K562 (cell line): ENCODE results near the gene NRG2. TPM values are rescaled to one million over a fixed set of nuclear protein-coding genes. Genes with fewer than 3 reads are reported as not detected.

Experiments used
- ATAC-seq: fragments of 200-7000 bp; cut with Tn5 transposase; 3 replicates; pipeline ENCODE4 v1.9.1; 2020; ENCODE audit warnings: moderate library complexity
- BruUV-seq: library from RNA; stranded (reverse); fragments of 400-500 nt; replicated peaks from 2 replicates; lab custom pipeline; 2021; lab: Mats Ljungman, UMichigan
- CTCF ChIA-PET: fragments of 300-600 bp; formaldehyde crosslinking; extraction: SDS; loops from one replicate; lab custom pipeline; 2021; ENCODE audit warnings: low intra/inter-chr PET ratio; lab: Yijun Ruan, JAX
- POLR2A ChIA-PET: fragments of 300-600, 350-650 bp; sonication (Branson Sonifier 250); formaldehyde crosslinking; extraction: SDS; loops from one replicate; lab custom pipeline; 2021; ENCODE audit warnings: antibody characterized with exemption, inconsistent platforms; lab: Yijun Ruan, JAX
- DNase-seq, 4 experiments: peaks; one replicate each; pipeline versions ENCODE4 v3.0.0 to v3.0.0-alpha.2; 2011 to 2018; ENCODE audit warnings: low spot score in 3 of 4, mixed read lengths in 3 of 4; ENCODE audit errors: extremely low read depth in 1 of 4
- FAIRE-seq: peaks from 2 replicates; lab custom pipeline; 2011; peaks lifted over from hg19 to GRCh38; lab: Jason Lieb, UNC
- H2AFZ ChIP-seq: 2 replicates; pipeline ENCODE4 v1.6.0; 2011; ENCODE audit warnings: low read depth, low read length, control low read depth, inconsistent platforms
- H3K27ac ChIP-seq: fragments of 200-600 bp; 3 replicates; pipeline ENCODE4 v1.8.0; 2011; ENCODE audit warnings: low read depth, mild to moderate bottlenecking, control low read depth, inconsistent platforms, low read length, moderate library complexity, mixed read lengths; ENCODE audit errors: extremely low read depth
- H3K27me3 ChIP-seq, 2 experiments: fragments of 300-600 bp in 1 of 2; 2 replicates in 1 of 2; 3 replicates in 1 of 2; pipeline versions ENCODE4 v1.6.0 to v1.8.0; 2011; ENCODE audit warnings: inconsistent platforms in 2 of 2, low read length in 2 of 2, mild to moderate bottlenecking in 1 of 2, mixed read lengths in 1 of 2, moderate library complexity in 1 of 2; ENCODE audit not compliant: control insufficient read depth in 2 of 2, insufficient read depth in 2 of 2
- H3K36me3 ChIP-seq: fragments of 300-600 bp; 3 replicates; pipeline ENCODE4 v1.8.0; 2011; ENCODE audit warnings: mild to moderate bottlenecking, low read length, inconsistent platforms; ENCODE audit not compliant: control insufficient read depth, insufficient read depth
- H3K4me1 ChIP-seq, 2 experiments: fragments of 200-600 bp in 1 of 2; replicated peaks in 1 of 2; 2 replicates in 1 of 2; 3 replicates in 1 of 2; pipeline versions ENCODE4 v1.5.1 to v1.8.0; 2011; ENCODE audit warnings: inconsistent platforms in 2 of 2, low read length in 2 of 2, mild to moderate bottlenecking in 1 of 2, mixed read lengths in 1 of 2, moderate library complexity in 1 of 2; ENCODE audit not compliant: control insufficient read depth in 2 of 2, insufficient read depth in 2 of 2
- H3K4me2 ChIP-seq: 2 replicates; pipeline ENCODE4 v1.6.1; 2011; ENCODE audit warnings: low read length, control low read depth, inconsistent platforms, mixed read lengths; ENCODE audit not compliant: insufficient read depth
- H3K4me3 ChIP-seq: fragments of 200-600 bp; sonication (generic), shearing (Covaris generic); 2 replicates; pipeline ENCODE4 v1.5.1; 2016; ENCODE audit warnings: control low read depth, inconsistent platforms
- H3K79me2 ChIP-seq: fragments of 200-600 bp; 3 replicates; pipeline ENCODE4 v1.8.0; 2011; ENCODE audit warnings: low read length, inconsistent platforms; ENCODE audit not compliant: control insufficient read depth, insufficient read depth
- H3K9ac ChIP-seq, 2 experiments: 2 replicates each; pipeline versions ENCODE4 v1.6.0 to v1.6.1; 2011; ENCODE audit warnings: low read depth in 2 of 2, low read length in 2 of 2, control low read depth in 1 of 2, inconsistent platforms in 1 of 2, mild to moderate bottlenecking in 1 of 2, mixed read lengths in 1 of 2; ENCODE audit not compliant: insufficient read depth in 1 of 2
- H3K9me1 ChIP-seq: one replicate; pipeline ENCODE4 v1.6.0; 2011; ENCODE audit warnings: inconsistent platforms, mild to moderate bottlenecking, low read length, moderate library complexity; ENCODE audit not compliant: control insufficient read depth, insufficient read depth
- H3K9me3 ChIP-seq: replicated peaks from 2 replicates; pipeline ENCODE4 v1.5.1; 2011; ENCODE audit warnings: low read depth, low read length, inconsistent platforms; ENCODE audit not compliant: control insufficient read depth, insufficient read depth
- H4K20me1 ChIP-seq: replicated peaks from 2 replicates; pipeline ENCODE4 v1.6.1; 2011; ENCODE audit warnings: low read length, inconsistent platforms, mixed read lengths; ENCODE audit not compliant: control insufficient read depth, insufficient read depth
- CBFA2T2 ChIP-seq: fragments of 450-650 bp; conservative IDR thresholded peaks from 2 replicates; pipeline ENCODE4 v1.6.1; 2017; ENCODE audit warnings: mild to moderate bottlenecking
- FOXM1 ChIP-seq, 2 experiments: fragments of 450-650 bp in 1 of 2; sonication (generic) in 1 of 2; formaldehyde crosslinking in 1 of 2; IDR thresholded peaks; 2 replicates each; pipeline versions ENCODE4 v1.6.1 to v1.9.0; 2017 to 2022; ENCODE audit warnings: low read depth in 2 of 2, mild to moderate bottlenecking in 2 of 2, missing genetic modification reagents in 1 of 2, moderate library complexity in 1 of 2
- HOMEZ ChIP-seq: fragments of 250-450 bp; sonication (Bioruptor Pico); IDR thresholded peaks from 2 replicates; pipeline ENCODE4 v1.4.0; 2020; ENCODE audit warnings: mild to moderate bottlenecking, moderate library complexity
- KAT7 ChIP-seq: sonication (generic); formaldehyde crosslinking; IDR thresholded peaks from 2 replicates; pipeline ENCODE4 v1.8.0; 2022; ENCODE audit warnings: missing genetic modification reagents, mild to moderate bottlenecking, borderline replicate concordance
- POLR2G ChIP-seq: fragments of 200-400 bp; formaldehyde crosslinking; IDR thresholded peaks from 2 replicates; pipeline ENCODE4 v1.6.1; 2017; ENCODE audit warnings: low read depth, mild to moderate bottlenecking, antibody characterized with exemption, low read length, moderate library complexity
- SIRT6 ChIP-seq: IDR thresholded peaks from one replicate; pipeline ENCODE4 v1.6.1; 2012; ENCODE audit warnings: low read depth, mild to moderate bottlenecking, control low read depth, inconsistent platforms, low read length, moderate library complexity
- ZFP36 ChIP-seq: fragments of 150-350 bp; IDR thresholded peaks from 2 replicates; pipeline ENCODE4 v1.6.1; 2018; ENCODE audit warnings: low read length, low read depth; ENCODE audit not compliant: partially characterized antibody
- ZNF436 ChIP-seq: fragments of 250-450, 450-650 bp; sonication (Bioruptor Pico); formaldehyde crosslinking; IDR thresholded peaks from 2 replicates; pipeline ENCODE4 v1.7.0; 2020; ENCODE audit warnings: mild to moderate bottlenecking
- ZNF707 ChIP-seq: fragments of 250-450 bp; sonication (Bioruptor Pico); conservative IDR thresholded peaks from 2 replicates; pipeline ENCODE4 v1.8.0; 2022; ENCODE audit warnings: inconsistent platforms, mild to moderate bottlenecking, moderate library complexity
- WGBS: fragments of 100-300 bp; shearing (Covaris generic); methylation state at CpG from one replicate; pipeline ENCODE4 v1.1.6; 2016; ENCODE audit warnings: low coverage, mixed read lengths; ENCODE audit not compliant: insufficient coverage; ENCODE audit errors: missing lambda C conversion rate; 5-methylcytosine and 5-hydroxymethylcytosine counted together
- in situ Hi-C: fragments of 300-500 bp; cut with MboI; formaldehyde crosslinking; loops from 4 replicates; pipeline ENCODE4 v1.15.0; 2018; ENCODE audit warnings: inconsistent platforms, mixed read lengths
- intact Hi-C: fragments of 100-400 bp; cut with micrococcal nuclease; formaldehyde crosslinking; loops from 2 replicates; pipeline ENCODE4 v1.14.2; 2022
- polyA plus RNA-seq, 8 experiments: library from polyadenylated mRNA; depleted of rRNA in 4 of 8; stranded (reverse) in 5 of 8; unstranded in 3 of 8; fragments of >200 nt; fragmentation: Nextera tagmentation in 2 of 8; fragmentation: Illumina TruSeq in 1 of 8; extraction: Ambion mirVana in 2 of 8; extraction: Trizol in 1 of 8; gene quantifications; 2 replicates each; pipeline versions ENCODE4 v1.2.1 to v1.2.3, GENCODE V29; 2011 to 2014; ENCODE audit warnings: inconsistent platforms in 1 of 8, missing spikeins in 1 of 8
- total RNA-seq, 7 experiments: library from RNA; depleted of rRNA in 6 of 7; stranded (reverse); fragments of >200 nt in 6 of 7; fragmentation: Illumina TruSeq in 2 of 7; extraction: Trizol in 2 of 7; gene quantifications; 2 replicates each; pipeline versions ENCODE4 v1.2.1 to v1.2.3, GENCODE V29; 2011 to 2021; ENCODE audit warnings: low replicate concordance in 1 of 7

The NRG2 gene
- total and polyA plus RNA-seq, 9 of the 15 experiments (the other 6 are each of a cell fraction or from before 2014, with no cell fraction given), result not detected

DNA sequence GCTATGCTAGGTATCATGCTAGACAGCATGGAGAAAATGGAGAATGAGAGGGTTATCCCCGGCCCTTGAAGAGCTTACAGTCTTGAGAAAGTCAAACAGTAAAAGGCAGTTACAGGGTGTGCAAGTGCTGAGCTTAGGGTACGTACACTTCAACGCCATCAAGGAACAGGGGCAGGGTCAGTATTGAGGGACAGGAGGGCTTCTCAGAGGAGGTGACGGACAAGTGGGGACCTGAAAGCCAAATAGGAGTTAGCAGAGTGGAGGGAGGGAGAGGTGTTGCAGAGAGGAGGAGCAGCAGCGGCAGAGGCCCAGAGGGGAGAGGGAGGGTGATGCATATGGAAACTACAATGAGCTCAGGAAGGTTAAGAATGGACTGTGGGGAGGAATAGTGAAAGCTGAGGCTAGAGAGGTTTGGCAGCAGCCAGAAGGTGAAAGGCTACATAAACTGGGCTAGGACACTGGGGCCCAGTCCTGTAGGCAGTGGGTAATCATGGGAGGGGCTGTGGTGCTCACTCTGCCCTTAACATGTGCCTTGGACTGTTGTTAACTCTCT, 88.0 kb downstream of the NRG2 start:
- 8% methylated on average over 5 of the region's 5 CpGs for WGBS
- ATAC-seq, result peak; percentile 36

GRCh38 chr5:139954462-139954861, 88.6 kb downstream of the NRG2 start:
- H3K9me1 ChIP-seq, result peaks cover 2% of the 10 kb centered on the region
- 28% methylated on average over 8 of the region's 8 CpGs for WGBS
- in situ Hi-C loops (no loop called here), intact Hi-C loops (no loop called here)
- H3K27ac ChIP-seq, result no peak overlapping the region
- CTCF ChIA-PET, result interaction anchor here (1.0 kb wide), 1 partner anchor 167 kb away, joined by 4 read pairs; no protein-coding TSS in a partner anchor
- POLR2A ChIA-PET, result no interaction called here
- peaks cover 0 to 54% of the 10 kb centered on the region in 2 experiments; a peak in 4 of 5 replicates for H3K27me3 ChIP-seq
- no TSS peak for BruUV-seq
- H3K9ac ChIP-seq, result no peak overlapping the region
- H3K9me3 ChIP-seq, result no peaks in the 10 kb centered on the region
- FAIRE-seq (no peak), DNase-seq (no peak), ATAC-seq (no peak)
- H3K79me2 ChIP-seq, result no peaks in the 10 kb centered on the region
- no peaks in the 10 kb centered on the region; a peak in 1 of 5 replicates for H3K4me1 ChIP-seq
- H3K4me2 ChIP-seq, result no peak overlapping the region
- no peaks in the 10 kb centered on the region for H3K36me3 ChIP-seq
- H3K4me3 ChIP-seq, result no peak overlapping the region
- H2AFZ ChIP-seq, result no peak overlapping the region
- TF ChIP-seq CBFA2T2 (no peak), SIRT6 (no peak), HOMEZ (CRISPR knock-in tag) (no peak), FOXM1 (IDR thresholded peaks at IDR 0.05; ENCODE audit: low read depth) (no peak), FOXM1 (CRISPR knock-in tag; IDR thresholded peaks at IDR 0.05; ENCODE audit: low read depth) (no peak), ZNF707 (CRISPR knock-in tag) (no peak), KAT7 (CRISPR knock-in tag) (no peak), POLR2G (no peak)
- H4K20me1 ChIP-seq, result 0 out of 2 replicates have a peak, but pooled peaks cover 4% of the 10 kb centered on the region

More for the DNA sequence above, 88.0 kb downstream of the NRG2 start:
- FAIRE-seq, result no peak
- Histone ChIP-seq H3K9me3 (no peaks in the 10 kb centered on the region), H3K9ac (no peak overlapping the region), H3K36me3 (no peaks in the 10 kb centered on the region), H3K27ac (no peak overlapping the region; the same call in 2 of the 3 replicates), H2AFZ (peak overlapping the region; percentile 52; the same call in 1 of the 2 replicates), H3K9me1 (peaks cover 2% of the 10 kb centered on the region), H3K4me1 (no peaks in the 10 kb centered on the region; a peak in 1 of 5 replicates), H3K4me3 (no peak overlapping the region), H3K27me3 (peaks cover 4 to 57% of the 10 kb centered on the region in 2 experiments; a peak in 4 of 5 replicates), H3K79me2 (no peaks in the 10 kb centered on the region), H4K20me1 (0 out of 2 replicates have a peak, but pooled peaks cover 4% of the 10 kb centered on the region), H3K4me2 (peak overlapping the region; percentile 13; the same call in 1 of the 2 replicates)
- no TSS peak for BruUV-seq
- POLR2A ChIA-PET, result interaction anchor here (0.7 kb wide), 1 partner anchor 12 kb away, joined by 3 read pairs; no protein-coding TSS in a partner anchor
- in situ Hi-C loops, result no loop called here
- intact Hi-C loops, result no loop called here
- DNase-seq, result peak in 1 of 4 experiments; percentile 2
- CTCF ChIA-PET, result interaction anchor here (1.0 to 2.0 kb wide), 2 partner anchors 14 to 168 kb away, joined by 4 to 8 read pairs; no protein-coding TSS in a partner anchor
- TF ChIP-seq ZFP36 (peak; percentile 51), ZNF436 (CRISPR knock-in tag) (no peak)
